WTC11 (cell line): ENCODE results near the gene APLN. TPM values are rescaled to one million over a fixed set of nuclear protein-coding genes. Genes with fewer than 3 reads are reported as not detected.

Source experiments
- ATAC-seq: fragments of 200-7000 bp; cut with Tn5 transposase; 2 replicates; pipeline ENCODE4 v1.10.0; 2021; ENCODE audit warnings: mild to moderate bottlenecking, moderate library complexity
- CTCF ChIA-PET: fragments of 300-600 bp; sonication (Branson Sonifier 250); formaldehyde crosslinking; loops from one replicate; lab custom pipeline; 2021; ENCODE audit warnings: antibody characterized with exemption; lab: Charles Lee
- POLR2A ChIA-PET: fragments of 350-600 bp; sonication (Branson Sonifier 250); formaldehyde crosslinking; loops from one replicate; lab custom pipeline; 2021; ENCODE audit warnings: antibody characterized with exemption; lab: Charles Lee
- DNase-seq: peaks from one replicate; pipeline ENCODE4 v3.0.0; 2021; ENCODE audit warnings: low spot score
- H3K27ac Mint-ChIP-seq: 2 replicates; pipeline ENCODE4 v1.8.0; 2021; ENCODE audit warnings: mixed read lengths
- H3K27me3 Mint-ChIP-seq: 2 replicates; pipeline ENCODE4 v1.8.0; 2021; ENCODE audit warnings: low read depth, mild to moderate bottlenecking, moderate library complexity, mixed read lengths
- H3K36me3 Mint-ChIP-seq: 2 replicates; pipeline ENCODE4 v1.8.0; 2021; ENCODE audit warnings: mixed read lengths
- H3K4me1 Mint-ChIP-seq: 2 replicates; pipeline ENCODE4 v1.8.0; 2022; ENCODE audit warnings: mixed read lengths
- H3K4me3 Mint-ChIP-seq: 2 replicates; pipeline ENCODE4 v1.8.0; 2021; ENCODE audit warnings: mild to moderate bottlenecking, moderate library complexity, mixed read lengths
- H3K9me3 Mint-ChIP-seq: 2 replicates; pipeline ENCODE4 v1.8.0; 2021; ENCODE audit warnings: mixed read lengths
- ATF1 ChIP-seq: sonication (generic); formaldehyde crosslinking; IDR thresholded peaks from 2 replicates; pipeline ENCODE4 v1.8.1; 2023; ENCODE audit warnings: mild to moderate bottlenecking, moderate library complexity, missing genetic modification reagents
- E2F5 ChIP-seq: sonication (generic); formaldehyde crosslinking; IDR thresholded peaks from 2 replicates; pipeline ENCODE4 v1.8.1; 2022; ENCODE audit warnings: mild to moderate bottlenecking, moderate library complexity, missing genetic modification reagents
- EMX1 ChIP-seq: fragments of 250-450 bp; sonication (Bioruptor Pico); IDR thresholded peaks from 2 replicates; pipeline ENCODE4 v1.8.0; 2021; ENCODE audit warnings: mild to moderate bottlenecking
- ETV6 ChIP-seq: sonication (generic); formaldehyde crosslinking; IDR thresholded peaks from 2 replicates; pipeline ENCODE4 v1.8.1; 2022; ENCODE audit warnings: mild to moderate bottlenecking, missing genetic modification reagents
- FOXP1 ChIP-seq: sonication (generic); formaldehyde crosslinking; IDR thresholded peaks from 2 replicates; pipeline ENCODE4 v1.8.0; 2022; ENCODE audit warnings: missing genetic modification reagents, mild to moderate bottlenecking, moderate library complexity, borderline replicate concordance
- HMGA2 ChIP-seq: fragments of 250-450 bp; sonication (Bioruptor Pico); IDR thresholded peaks from 2 replicates; pipeline ENCODE4 v1.4.0; 2021; ENCODE audit warnings: mild to moderate bottlenecking, moderate library complexity
- KAT7 ChIP-seq: sonication (generic); formaldehyde crosslinking; IDR thresholded peaks from 2 replicates; pipeline ENCODE4 v1.8.1; 2023; ENCODE audit warnings: missing genetic modification reagents, mild to moderate bottlenecking, borderline replicate concordance
- MXD4 ChIP-seq: fragments of 250-450 bp; sonication (Bioruptor Pico); IDR thresholded peaks from 2 replicates; pipeline ENCODE4 v1.8.0; 2021; ENCODE audit warnings: mild to moderate bottlenecking, moderate library complexity, borderline replicate concordance
- NFE2L1 ChIP-seq: sonication (generic); formaldehyde crosslinking; IDR thresholded peaks from 2 replicates; pipeline ENCODE4 v1.8.1; 2023; ENCODE audit warnings: missing genetic modification reagents
- NFYB ChIP-seq: sonication (generic); formaldehyde crosslinking; conservative IDR thresholded peaks from 2 replicates; pipeline ENCODE4 v1.8.0; 2022; ENCODE audit warnings: low read depth, missing genetic modification reagents
- OVOL2 ChIP-seq: fragments of 250-450 bp; sonication (Bioruptor Pico); IDR thresholded peaks from 2 replicates; pipeline ENCODE4 v1.9.0; 2021; ENCODE audit warnings: mild to moderate bottlenecking, borderline replicate concordance
- PRRX2 ChIP-seq: fragments of 250-450 bp; sonication (Bioruptor Pico); IDR thresholded peaks from 2 replicates; pipeline ENCODE4 v1.8.0; 2021; ENCODE audit warnings: mild to moderate bottlenecking
- SMAD3 ChIP-seq: sonication (generic); formaldehyde crosslinking; IDR thresholded peaks from 2 replicates; pipeline ENCODE4 v1.8.0; 2022; ENCODE audit warnings: missing genetic modification reagents, mild to moderate bottlenecking, borderline replicate concordance
- SMAD4 ChIP-seq: sonication (generic); formaldehyde crosslinking; IDR thresholded peaks from 2 replicates; pipeline ENCODE4 v1.8.0; 2022; ENCODE audit warnings: mild to moderate bottlenecking, missing genetic modification reagents
- SOX15 ChIP-seq: fragments of 250-450 bp; sonication (Bioruptor Pico); IDR thresholded peaks from 2 replicates; pipeline ENCODE4 v1.9.0; 2021; ENCODE audit warnings: mild to moderate bottlenecking
- SP1 ChIP-seq: sonication (generic); formaldehyde crosslinking; conservative IDR thresholded peaks from 2 replicates; pipeline ENCODE4 v1.8.1; 2022; ENCODE audit warnings: missing genetic modification reagents
- TEAD1 ChIP-seq: sonication (generic); formaldehyde crosslinking; IDR thresholded peaks from 2 replicates; pipeline ENCODE4 v1.8.0; 2022; ENCODE audit warnings: mild to moderate bottlenecking, missing genetic modification reagents
- TEAD4 ChIP-seq: sonication (generic); formaldehyde crosslinking; IDR thresholded peaks from 2 replicates; pipeline ENCODE4 v1.8.0; 2022; ENCODE audit warnings: mild to moderate bottlenecking, missing genetic modification reagents
- TP53 ChIP-seq: sonication (generic); formaldehyde crosslinking; IDR thresholded peaks from 2 replicates; pipeline ENCODE4 v1.8.1; 2023; ENCODE audit warnings: mild to moderate bottlenecking, missing genetic modification reagents
- total RNA-seq: library from RNA; stranded (reverse); gene quantifications from 3 replicates; pipeline ENCODE4 v1.2.3, GENCODE V29; 2021
- TF ChIP-seq, protein P1 (sequence below): fragments of 250-450 bp; sonication (Bioruptor Pico); conservative IDR thresholded peaks from 2 replicates; pipeline ENCODE4 v1.9.0; 2021; ENCODE audit warnings: mild to moderate bottlenecking
- TF ChIP-seq, protein P2 (sequence below): sonication (generic); formaldehyde crosslinking; IDR thresholded peaks from 2 replicates; pipeline ENCODE4 v1.8.0; 2022; ENCODE audit warnings: mild to moderate bottlenecking, missing genetic modification reagents

APLN gene
- total RNA-seq, 1 experiment from 2014 or later: 4.2 TPM

- Mint-ChIP-seq H3K36me3 (no peaks in the 10 kb centered on the region), H3K4me1 (peaks cover 14% of the 10 kb centered on the region), H3K9me3 (peaks cover 4% of the 10 kb centered on the region; the same call in 1 of the 2 replicates), H3K27ac (no peak overlapping the region), H3K27me3 (peaks cover 22% of the 10 kb centered on the region), H3K4me3 (no peak overlapping the region)
- ATAC-seq: no peak
- no peak for DNase-seq
- POLR2A ChIA-PET: interaction anchor here (0.6 kb wide), 2 partner anchors 466 to 969 kb away, joined by 3 read pairs; no protein-coding TSS in a partner anchor
- CTCF ChIA-PET: interaction anchor here (0.5 to 3.0 kb wide), 10 partner anchors 8 to 787 kb away, joined by 3 to 15 read pairs (median 5); no protein-coding TSS in a partner anchor
- TF ChIP-seq SMAD4 (CRISPR knock-in tag) (no peak), NFE2L1 (CRISPR knock-in tag) (no peak), MXD4 (CRISPR knock-in tag) (no peak), SOX15 (no peak), HMGA2 (CRISPR knock-in tag) (no peak), KAT7 (CRISPR knock-in tag) (no peak), EMX1 (no peak), TP53 (no peak), NFYB (no peak), TEAD4 (CRISPR knock-in tag) (no peak), ETV6 (CRISPR knock-in tag) (no peak)
- TF ChIP-seq, protein P1, sequence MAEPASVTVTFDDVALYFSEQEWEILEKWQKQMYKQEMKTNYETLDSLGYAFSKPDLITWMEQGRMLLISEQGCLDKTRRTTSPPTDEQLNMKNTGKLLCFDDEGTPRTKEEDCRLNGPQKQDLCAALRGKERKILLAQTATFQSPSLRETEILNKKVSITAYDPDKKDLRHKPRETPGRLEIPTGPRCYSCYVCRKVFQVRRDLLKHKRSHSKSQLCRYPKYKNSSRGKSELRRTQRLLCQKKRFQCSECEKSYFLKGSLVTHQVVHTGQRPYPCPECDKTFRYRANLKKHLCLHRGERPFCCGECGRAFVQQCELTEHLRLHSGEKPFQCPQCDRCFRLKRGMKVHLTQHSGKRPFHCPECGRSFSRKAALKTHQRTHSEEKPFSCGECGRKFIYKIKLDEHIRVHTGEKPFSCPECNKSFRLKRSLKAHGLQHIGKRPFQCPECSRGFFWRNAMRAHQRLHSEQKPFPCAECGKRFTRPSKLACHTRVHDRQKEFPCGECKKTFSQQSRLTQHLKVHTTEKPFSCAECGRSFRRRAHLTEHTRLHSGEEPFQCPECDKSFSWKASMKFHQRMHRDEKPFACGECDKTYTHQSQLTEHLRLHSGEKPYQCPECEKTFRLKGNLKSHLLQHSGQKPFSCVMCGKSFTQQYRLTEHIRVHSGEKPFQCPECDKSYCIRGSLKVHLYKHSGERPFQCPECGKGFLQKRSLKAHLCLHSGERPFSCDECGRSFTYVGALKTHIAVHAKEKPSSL (CRISPR knock-in tag): no peak
These were observed 25.1 kb upstream of the APLN start for GRCh38 chrX:129679901-129680300.

- TF ChIP-seq, protein P2, sequence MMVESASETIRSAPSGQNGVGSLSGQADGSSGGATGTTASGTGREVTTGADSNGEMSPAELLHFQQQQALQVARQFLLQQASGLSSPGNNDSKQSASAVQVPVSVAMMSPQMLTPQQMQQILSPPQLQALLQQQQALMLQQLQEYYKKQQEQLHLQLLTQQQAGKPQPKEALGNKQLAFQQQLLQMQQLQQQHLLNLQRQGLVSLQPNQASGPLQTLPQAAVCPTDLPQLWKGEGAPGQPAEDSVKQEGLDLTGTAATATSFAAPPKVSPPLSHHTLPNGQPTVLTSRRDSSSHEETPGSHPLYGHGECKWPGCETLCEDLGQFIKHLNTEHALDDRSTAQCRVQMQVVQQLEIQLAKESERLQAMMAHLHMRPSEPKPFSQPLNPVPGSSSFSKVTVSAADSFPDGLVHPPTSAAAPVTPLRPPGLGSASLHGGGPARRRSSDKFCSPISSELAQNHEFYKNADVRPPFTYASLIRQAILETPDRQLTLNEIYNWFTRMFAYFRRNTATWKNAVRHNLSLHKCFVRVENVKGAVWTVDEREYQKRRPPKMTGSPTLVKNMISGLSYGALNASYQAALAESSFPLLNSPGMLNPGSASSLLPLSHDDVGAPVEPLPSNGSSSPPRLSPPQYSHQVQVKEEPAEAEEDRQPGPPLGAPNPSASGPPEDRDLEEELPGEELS (CRISPR knock-in tag): no peak
- TF ChIP-seq FOXP1 (CRISPR knock-in tag): no peak
- TF ChIP-seq TP53: no peak
- TF ChIP-seq TEAD1 (CRISPR knock-in tag): no peak
- no peak for TF ChIP-seq ATF1 (CRISPR knock-in tag)
- no peak for TF ChIP-seq SMAD3 (CRISPR knock-in tag)
- no peak for TF ChIP-seq OVOL2 (CRISPR knock-in tag)
- TF ChIP-seq E2F5: no peak
- TF ChIP-seq PRRX2 (CRISPR knock-in tag): no peak
- no peak for TF ChIP-seq SP1
- no peak for TF ChIP-seq SOX15
- peaks cover 22% of the 10 kb centered on the region for H3K27me3 Mint-ChIP-seq
- H3K4me3 Mint-ChIP-seq: peak overlapping the region; percentile 43
- DNase-seq (no peak), ATAC-seq (no peak)
- peaks cover 14% of the 10 kb centered on the region for H3K4me1 Mint-ChIP-seq
- CTCF ChIA-PET: interaction anchor here (0.6 to 3.0 kb wide), 9 partner anchors 10 to 390 kb away, joined by 3 to 15 read pairs (median 5); no protein-coding TSS in a partner anchor
- H3K27ac Mint-ChIP-seq: no peak overlapping the region
- POLR2A ChIA-PET: no interaction called here
- H3K9me3 Mint-ChIP-seq: no peaks in the 10 kb centered on the region
- H3K36me3 Mint-ChIP-seq: no peaks in the 10 kb centered on the region
These were observed 23.9 kb upstream of the APLN start for GRCh38 chrX:129678614-129679195.
